Gastrocnemius medialis (tissue), 4 donors: ENCODE results near the gene SYNGR2.

Experiments
- CTCF ChIP-seq, 5 experiments: fragments of 450-650 bp in 3 of 5; fragments of 200-600 bp in 2 of 5; sonication (generic) in 2 of 5; IDR thresholded peaks in 4 of 5; conservative IDR thresholded peaks in 1 of 5; 1 replicate in 4 of 5; 2 replicates in 1 of 5; pipeline ENCODE4 v1.5.1; 2016 to 2019; ENCODE audit warnings: antibody characterized with exemption in 5 of 5, mild to moderate bottlenecking in 3 of 5, moderate library complexity in 3 of 5
- POLR2A ChIP-seq, 2 donors: fragments of 450-650 bp; IDR thresholded peaks; one replicate each; pipeline ENCODE4 v1.6.1; 2017; ENCODE audit warnings: antibody characterized with exemption in 2 of 2, mild to moderate bottlenecking in 2 of 2, moderate library complexity in 2 of 2

DNA sequence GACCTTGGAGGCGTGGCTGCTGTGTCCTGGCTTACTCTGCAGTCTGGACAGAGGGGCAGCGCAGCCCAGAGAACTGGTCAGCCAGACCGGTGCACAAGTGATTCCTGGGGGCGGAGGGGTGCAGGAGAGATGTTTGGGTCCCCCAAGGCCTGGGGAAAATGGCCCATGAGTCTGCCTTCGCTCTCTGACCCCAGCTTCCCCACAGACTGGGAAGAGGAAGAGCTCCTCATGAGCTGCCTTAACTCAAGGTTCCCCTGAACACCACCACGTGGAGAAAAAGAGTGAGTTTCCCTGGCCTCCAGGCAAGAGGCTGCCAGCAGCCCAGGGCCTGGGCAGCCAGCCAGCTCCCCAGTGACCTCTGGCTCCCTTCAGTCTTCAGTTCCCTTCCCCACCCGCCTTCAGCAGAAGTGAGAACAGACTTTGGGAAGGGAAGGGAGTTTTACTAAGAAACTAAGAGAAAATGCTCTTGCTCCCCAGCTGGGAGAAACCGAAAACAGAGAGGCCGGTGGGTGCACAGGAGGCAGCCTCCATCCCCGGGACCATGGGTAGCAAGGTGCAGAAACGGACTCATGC lies 24.1 kb upstream of the SYNGR2 start:
- TF ChIP-seq CTCF (IDR thresholded peaks at IDR 0.05 in 4 of 5, conservative IDR thresholded peaks at IDR 0.05 in 1 of 5) (no peak), POLR2A (IDR thresholded peaks at IDR 0.05) (no peak)
